HEK293T (cell line): ENCODE data around the gene TAGLN2.

ENCODE experiments used
- ARNT ChIP-seq: fragments of 450-650 bp; IDR thresholded peaks from 2 replicates; pipeline ENCODE4 v1.6.1; 2017; ENCODE audit warnings: mild to moderate bottlenecking
- BHLHE40 ChIP-seq: fragments of 450-650 bp; IDR thresholded peaks from 2 replicates; pipeline ENCODE4 v1.6.1; 2016; ENCODE audit warnings: mild to moderate bottlenecking, moderate library complexity, borderline replicate concordance
- ELF4 ChIP-seq: fragments of 450-650 bp; IDR thresholded peaks from 2 replicates; pipeline ENCODE4 v1.6.1; 2017; ENCODE audit warnings: antibody characterized with exemption
- FOXM1 ChIP-seq: fragments of 450-650 bp; IDR thresholded peaks from 2 replicates; pipeline ENCODE4 v1.6.1; 2017; ENCODE audit warnings: mild to moderate bottlenecking, borderline replicate concordance
- L3MBTL2 ChIP-seq: fragments of 450-650 bp; conservative IDR thresholded peaks from 2 replicates; pipeline ENCODE4 v1.6.1; 2016; ENCODE audit warnings: mild to moderate bottlenecking
- LEF1 ChIP-seq: fragments of 450-650 bp; IDR thresholded peaks from 2 replicates; pipeline ENCODE4 v1.6.1; 2017; ENCODE audit warnings: mild to moderate bottlenecking, borderline replicate concordance
- NFRKB ChIP-seq: fragments of 450-650 bp; IDR thresholded peaks from 2 replicates; pipeline ENCODE4 v1.6.1; 2016; ENCODE audit warnings: mild to moderate bottlenecking, moderate library complexity
- SP1 ChIP-seq: fragments of 450-650 bp; IDR thresholded peaks from 2 replicates; pipeline ENCODE4 v1.6.1; 2017

GRCh38 chr1:159930634-159931033 lies 5.3 kb upstream of the TAGLN2 start:
- TF ChIP-seq SP1 (no peak), FOXM1 (no peak), ELF4 (no peak), LEF1 (no peak), L3MBTL2 (no peak), BHLHE40 (no peak), ARNT (no peak), NFRKB (no peak)
